GM19452 (cell line): ENCODE results near the gene B4GALNT3.

Experiments used
- ATAC-seq: cut with Tn5 transposase; IDR thresholded peaks from one replicate; pipeline ENCODE4 v1.9.1; 2021; ENCODE audit not compliant: unreplicated experiment

B4GALNT3 gene

DNA sequence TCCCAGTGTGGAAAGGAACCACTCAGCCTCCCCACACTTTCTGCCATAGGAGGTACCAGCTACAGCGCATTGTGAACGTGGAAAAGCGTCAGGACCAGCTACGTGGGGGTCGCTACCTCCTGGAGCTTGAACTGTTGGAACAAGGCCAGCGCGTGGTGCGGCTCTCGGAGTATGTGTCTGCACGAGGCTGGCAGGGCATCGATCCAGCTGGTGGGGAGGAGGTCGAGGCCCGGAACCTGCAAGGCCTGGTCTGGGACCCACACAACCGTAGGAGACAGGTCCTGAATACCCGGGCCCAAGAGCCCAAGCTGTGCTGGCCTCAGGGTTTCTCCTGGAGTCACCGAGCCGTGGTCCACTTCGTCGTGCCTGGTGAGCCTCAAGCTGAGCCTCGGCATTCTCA, 96.8 kb downstream of the B4GALNT3 start:
- no peak for ATAC-seq

DNA sequence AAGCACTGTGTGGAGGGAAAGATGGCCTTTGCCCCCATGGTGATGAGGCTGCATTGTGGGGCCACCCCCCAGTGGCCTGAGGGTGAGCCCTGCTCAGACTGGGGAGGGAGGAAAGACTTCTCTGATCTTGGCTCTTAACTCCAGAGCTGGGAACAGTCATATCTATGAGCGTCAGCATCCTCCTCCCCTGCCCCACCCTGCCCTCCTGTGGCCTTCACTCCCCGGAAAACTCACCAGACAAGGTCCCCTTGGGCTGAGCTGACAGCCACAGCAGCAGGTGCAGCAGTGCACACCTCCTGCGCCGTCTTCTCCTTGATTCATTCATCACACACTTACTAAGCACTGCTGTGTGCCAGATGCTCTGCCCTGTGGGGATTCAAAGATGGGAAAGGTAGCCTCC, 98.8 kb downstream of the B4GALNT3 start:
- ATAC-seq, result no peak

DNA sequence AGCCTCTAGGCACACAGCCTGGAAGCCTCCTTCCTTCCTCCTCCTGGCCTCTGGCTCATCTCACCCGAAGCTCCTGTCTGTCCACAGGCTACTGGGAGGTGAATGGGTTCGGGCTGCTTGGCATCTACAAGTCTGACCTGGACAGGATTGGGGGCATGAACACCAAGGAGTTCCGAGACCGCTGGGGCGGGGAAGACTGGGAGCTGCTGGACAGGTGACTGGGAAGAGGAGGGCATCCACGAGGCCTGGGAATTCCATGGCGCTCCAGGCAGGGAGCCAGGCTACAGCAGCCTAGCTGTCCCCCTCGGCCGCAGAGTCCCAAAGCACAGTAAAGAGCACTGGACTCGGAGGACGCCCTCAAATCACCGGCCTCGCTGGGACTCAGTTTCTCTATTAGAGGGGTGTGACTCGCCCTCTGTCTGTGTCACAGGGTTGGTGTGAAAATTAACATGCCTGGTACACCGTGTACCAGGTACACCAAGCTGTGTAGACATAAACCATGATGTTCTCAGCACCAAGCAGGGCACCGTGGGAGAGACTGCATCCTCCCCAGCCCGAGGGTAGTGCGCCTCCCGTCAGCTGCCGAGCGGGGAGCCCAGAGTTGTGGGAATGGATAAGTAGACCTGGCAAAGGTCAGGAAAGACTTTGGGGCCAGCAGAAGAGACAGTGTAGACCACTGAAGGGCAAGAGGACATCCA, 99.6 kb downstream of the B4GALNT3 start:
- ATAC-seq, result no peak

DNA sequence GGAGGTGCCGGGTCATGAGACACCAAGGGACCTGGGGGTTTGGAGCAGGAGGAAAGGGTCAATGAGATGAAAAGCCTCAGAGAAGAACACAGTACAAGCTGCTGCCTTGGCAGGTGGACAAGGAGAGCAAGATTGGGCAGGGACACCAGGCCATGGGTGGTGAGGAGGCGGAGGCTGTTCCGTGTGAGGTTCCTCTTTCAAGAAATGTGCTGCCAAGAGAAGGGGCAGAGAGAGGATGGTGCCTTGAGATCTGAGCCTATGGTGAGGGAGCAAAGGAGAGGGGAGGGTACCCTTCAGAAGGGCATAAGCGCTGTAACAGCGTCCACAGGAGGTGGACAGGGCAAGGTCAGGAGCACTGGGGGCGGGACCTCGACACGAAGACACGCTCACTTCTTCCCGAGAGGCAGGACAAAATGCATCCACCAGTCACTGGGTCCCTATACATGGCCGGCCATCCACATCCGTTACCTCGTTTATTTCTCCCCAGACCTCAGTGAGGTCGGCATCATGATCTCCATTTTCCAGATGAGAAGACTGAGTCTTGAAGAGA, 100.2 kb downstream of the B4GALNT3 start:
- ATAC-seq, result no peak

- no peak for ATAC-seq
Observed at GRCh38 chr12:560691-561390, 101.1 kb downstream of the B4GALNT3 start.

- ATAC-seq, result no peak
Observed at GRCh38 chr12:561391-561705, 101.6 kb downstream of the B4GALNT3 start.

DNA sequence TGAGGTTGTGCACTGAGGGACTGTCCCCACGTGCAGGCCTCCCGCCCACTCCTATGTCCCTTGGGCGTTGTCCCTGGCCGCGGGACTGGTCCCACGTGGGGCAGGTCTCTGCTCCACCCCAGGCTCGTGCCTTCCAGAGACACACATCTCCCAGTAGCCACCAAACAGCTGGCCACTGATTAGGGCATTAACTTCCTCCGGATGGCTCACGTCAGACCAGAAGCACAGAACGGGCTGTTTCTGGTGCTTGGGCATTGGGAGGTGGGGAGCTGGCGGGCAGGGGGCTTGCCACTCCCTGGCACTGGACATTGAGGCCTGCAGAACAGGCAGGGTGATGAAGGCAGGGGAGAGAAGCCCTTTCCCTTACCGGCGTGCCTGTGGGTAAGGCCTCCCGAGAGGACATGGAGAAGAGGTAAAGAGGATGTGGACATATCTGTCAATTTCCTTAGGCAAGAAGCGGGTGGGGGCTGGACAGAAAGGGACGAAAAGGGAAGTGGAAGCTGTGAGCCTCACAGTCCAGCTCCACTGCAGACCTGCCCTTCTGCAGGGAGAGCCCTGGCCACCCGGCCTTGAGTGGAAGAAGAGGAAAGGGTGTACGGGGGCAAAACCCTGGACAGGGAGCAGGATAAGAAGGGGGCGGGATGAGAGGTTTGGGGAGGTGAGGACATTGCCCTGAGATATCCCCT, 102.3 kb downstream of the B4GALNT3 start:
- ATAC-seq, result no peak

GRCh38 chr12:562634-563033, 102.9 kb downstream of the B4GALNT3 start:
- ATAC-seq, result no peak

- no peak for ATAC-seq
Observed at GRCh38 chr12:563250-563781, 103.6 kb downstream of the B4GALNT3 start.

DNA sequence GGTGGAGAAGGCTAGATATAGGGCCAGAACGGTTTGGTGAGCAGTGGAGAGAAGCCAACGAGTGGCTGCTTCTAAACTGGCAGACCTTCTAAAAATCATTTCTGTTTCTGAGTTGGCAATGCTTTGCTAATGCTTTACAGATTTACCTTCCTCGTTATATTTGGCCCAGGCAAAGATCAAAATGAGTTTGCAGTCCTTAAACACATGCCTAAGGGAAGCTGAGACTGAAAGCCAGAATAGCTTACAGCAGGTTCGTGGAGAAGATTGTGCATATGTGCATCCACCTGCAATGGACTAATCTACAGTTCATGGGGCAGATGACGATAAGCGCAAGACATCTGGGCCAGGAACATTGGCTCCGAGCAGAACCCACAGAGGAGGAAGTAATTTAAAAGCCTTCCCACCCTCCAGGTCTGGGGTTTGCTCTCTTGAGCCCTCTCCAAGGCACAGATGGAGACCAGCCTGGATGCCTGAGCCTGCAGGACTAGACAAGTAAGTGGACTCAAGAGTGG, 104.1 kb downstream of the B4GALNT3 start:
- no peak for ATAC-seq

DNA sequence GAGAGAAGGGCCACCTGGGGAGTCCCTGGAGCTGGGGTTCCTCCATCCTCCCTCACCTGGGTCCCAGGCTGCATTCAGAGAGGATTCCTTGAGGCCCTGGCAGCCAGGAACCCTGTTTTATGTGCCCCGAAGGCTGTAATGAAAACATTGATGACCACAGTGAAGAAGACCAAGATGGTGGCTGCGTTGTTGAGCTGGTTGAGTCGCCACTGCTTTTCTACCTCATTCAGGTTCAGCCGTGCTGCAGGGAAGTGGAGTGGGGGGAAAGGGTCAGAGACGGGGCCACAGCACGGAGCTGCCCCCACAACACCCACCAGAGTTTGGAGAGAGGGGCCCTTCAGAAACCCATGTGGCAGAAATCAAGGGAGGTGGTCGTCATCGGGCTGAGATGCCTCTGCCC, 105.4 kb downstream of the B4GALNT3 start:
- ATAC-seq, result no peak

- no peak for ATAC-seq
Observed at GRCh38 chr12:565589-566105, 105.9 kb downstream of the B4GALNT3 start.

GRCh38 chr12:568486-568885, 108.7 kb downstream of the B4GALNT3 start:
- no peak for ATAC-seq

DNA sequence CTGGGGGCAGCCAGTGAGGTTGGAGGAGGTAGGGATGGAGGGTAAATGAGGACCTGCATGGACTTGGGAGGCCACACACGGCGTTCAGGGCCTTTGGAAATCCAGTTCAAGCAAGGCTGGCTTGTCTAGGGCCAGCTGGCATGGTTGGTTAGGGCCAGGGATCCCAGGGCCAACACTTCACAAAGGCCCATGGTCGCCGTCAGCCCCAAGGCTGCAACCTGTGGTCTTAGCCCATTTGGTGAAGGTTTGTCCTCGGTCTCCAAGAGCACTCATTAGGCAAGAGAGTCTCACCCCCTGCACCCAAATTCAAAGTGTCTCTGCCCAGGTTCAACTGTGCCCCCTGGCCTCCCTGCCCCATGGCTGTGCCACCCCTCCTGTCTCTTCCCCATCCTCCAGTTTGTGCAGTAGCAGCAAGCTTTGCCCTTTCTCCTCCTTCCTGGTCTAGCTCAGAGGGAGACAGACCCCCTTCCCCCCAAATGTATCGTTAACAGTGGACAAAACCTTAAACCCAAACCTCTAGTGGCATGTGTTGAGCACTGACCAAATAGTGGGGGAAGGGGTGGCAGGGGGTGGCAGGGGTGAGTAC, 109.4 kb downstream of the B4GALNT3 start:
- no peak for ATAC-seq

DNA sequence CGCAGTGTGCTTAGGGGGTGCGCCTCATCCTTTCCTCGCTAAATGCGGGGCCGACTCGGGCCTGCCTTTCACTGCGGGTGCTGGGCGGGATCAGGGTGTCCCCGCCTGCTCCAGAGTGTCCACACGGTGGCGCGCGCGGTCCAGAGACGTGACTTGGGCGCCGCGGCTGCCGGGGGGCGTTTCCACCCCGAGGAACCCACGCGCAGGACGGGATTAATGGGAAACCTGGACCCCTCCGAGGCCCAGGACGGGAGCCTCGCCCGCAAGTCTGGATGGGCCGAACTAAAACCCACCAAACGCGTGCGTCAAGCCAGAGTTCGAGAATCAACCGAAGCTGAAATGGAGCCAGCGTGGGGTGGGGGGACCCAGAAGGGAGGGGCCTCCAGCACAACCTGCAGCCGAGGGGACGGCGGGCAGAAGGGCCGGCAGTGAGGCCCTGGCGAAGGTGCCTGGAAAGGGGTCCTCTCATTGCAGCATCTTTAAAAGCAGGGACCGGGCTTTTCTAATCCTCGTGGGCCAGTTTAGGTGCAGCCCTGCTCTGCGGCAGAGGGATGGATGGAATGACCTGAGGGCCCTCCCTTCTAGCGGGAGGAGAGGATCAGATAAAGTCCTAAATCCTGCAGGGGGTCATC, 110.2 kb downstream of the B4GALNT3 start:
- peak; percentile 72 for ATAC-seq

GRCh38 chr12:570435-570920, 110.7 kb downstream of the B4GALNT3 start:
- ATAC-seq, result no peak

GRCh38 chr12:570921-571794, 111.4 kb downstream of the B4GALNT3 start:
- no peak for ATAC-seq

DNA sequence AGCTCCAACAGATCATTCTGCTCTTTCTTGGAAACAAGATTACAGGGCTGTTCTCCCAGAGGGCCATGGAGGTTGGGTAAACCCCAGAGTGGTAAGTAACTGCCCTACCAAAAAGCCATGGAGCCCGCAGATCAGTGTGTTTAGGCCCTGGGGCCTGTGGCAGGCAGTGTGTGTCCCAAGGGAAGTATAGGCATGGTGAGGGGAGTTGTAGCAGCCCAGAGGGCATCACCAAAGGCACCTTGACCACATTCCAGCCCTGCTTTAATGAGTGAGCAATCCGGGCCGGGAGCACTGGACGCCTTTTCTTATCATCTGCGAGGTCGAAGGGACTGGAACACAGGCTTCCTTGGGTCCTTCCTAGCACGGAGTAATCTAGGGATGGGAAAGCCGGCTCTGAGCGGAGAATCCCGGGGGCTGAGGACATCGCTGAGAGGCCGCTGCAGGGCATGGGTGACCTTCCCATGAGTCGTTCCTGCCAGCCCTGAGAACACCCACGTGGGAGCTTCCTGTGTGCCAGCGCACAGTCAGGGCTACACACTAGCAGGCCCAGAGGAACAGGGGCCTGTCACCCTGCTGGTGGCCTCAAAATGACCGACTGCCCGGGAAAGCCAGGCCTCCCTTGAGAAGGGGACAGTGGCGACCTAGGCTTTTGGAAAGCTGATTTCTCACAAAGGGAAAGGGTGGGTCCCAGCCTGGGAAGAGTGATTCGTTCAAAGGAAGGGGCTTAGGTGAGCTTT, 112.2 kb downstream of the B4GALNT3 start:
- ATAC-seq, result no peak

- ATAC-seq, result no peak
Observed at GRCh38 chr12:572532-572899, 112.8 kb downstream of the B4GALNT3 start.
